C4-2B (cell line): ENCODE data around the gene CORO1C.

ENCODE experiments used
- H3K27ac ChIP-seq: fragments of 450-650 bp; 2 replicates; pipeline ENCODE4 v1.5.1; 2017
- ZFX ChIP-seq: fragments of 450-650 bp; IDR thresholded peaks from 2 replicates; pipeline ENCODE4 v1.6.1; 2017
- TF ChIP-seq, protein P1 (sequence below): fragments of 450-650 bp; conservative IDR thresholded peaks from 2 replicates; pipeline ENCODE4 v1.5.1; 2017; ENCODE audit warnings: mild to moderate bottlenecking

CORO1C gene

GRCh38 chr12:108764540-108765288, 33.4 kb upstream of the CORO1C start:
- TF ChIP-seq, protein P1, sequence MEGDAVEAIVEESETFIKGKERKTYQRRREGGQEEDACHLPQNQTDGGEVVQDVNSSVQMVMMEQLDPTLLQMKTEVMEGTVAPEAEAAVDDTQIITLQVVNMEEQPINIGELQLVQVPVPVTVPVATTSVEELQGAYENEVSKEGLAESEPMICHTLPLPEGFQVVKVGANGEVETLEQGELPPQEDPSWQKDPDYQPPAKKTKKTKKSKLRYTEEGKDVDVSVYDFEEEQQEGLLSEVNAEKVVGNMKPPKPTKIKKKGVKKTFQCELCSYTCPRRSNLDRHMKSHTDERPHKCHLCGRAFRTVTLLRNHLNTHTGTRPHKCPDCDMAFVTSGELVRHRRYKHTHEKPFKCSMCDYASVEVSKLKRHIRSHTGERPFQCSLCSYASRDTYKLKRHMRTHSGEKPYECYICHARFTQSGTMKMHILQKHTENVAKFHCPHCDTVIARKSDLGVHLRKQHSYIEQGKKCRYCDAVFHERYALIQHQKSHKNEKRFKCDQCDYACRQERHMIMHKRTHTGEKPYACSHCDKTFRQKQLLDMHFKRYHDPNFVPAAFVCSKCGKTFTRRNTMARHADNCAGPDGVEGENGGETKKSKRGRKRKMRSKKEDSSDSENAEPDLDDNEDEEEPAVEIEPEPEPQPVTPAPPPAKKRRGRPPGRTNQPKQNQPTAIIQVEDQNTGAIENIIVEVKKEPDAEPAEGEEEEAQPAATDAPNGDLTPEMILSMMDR: no peak
- TF ChIP-seq ZFX: no peak
- H3K27ac ChIP-seq: no peak overlapping the region

DNA sequence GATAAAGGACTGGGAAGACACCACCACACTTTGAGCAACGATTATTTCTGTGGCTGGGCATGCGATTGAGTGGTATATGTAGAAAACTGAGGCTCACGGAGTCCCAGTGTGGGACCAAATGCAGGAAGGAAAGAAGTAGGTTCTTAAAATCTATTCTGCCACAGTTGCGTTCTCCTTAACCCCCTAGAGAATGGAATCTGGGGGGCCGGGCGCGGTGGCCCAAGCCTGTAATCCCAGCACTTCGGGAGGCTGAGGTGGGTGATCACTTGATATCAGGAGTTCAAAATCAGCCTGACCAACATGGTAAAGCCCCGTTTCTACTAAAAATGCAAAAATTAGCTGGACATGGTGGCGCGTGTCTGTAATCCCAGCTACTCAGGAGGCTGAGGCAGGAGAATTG, 29.9 kb upstream of the CORO1C start:
- no peak for TF ChIP-seq ZFX
- TF ChIP-seq, protein P1: no peak
- H3K27ac ChIP-seq: no peak overlapping the region

DNA sequence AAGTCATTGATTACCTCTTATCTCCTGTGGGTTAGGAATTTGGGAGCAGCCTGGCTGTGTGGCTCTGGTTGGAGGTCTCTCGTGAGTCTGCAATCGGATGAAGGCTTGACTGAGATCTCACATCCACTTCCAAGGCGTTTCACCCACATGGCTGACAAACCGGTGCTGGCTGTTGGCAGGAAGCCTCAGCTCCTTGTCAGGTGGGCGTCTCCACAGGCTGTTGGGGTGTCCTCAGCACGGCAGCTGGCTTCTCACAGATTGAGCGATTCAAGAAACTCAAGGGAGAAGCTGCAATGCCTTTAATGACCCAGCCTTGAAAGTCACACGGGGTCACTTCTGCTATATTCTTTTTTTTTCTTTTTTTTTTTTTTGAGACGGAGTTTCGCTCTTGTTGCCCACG, 28.6 kb upstream of the CORO1C start:
- TF ChIP-seq ZFX: no peak
- TF ChIP-seq, protein P1: no peak
- no peak overlapping the region for H3K27ac ChIP-seq

- TF ChIP-seq, protein P1: no peak
- no peak for TF ChIP-seq ZFX
- no peak overlapping the region for H3K27ac ChIP-seq
These were observed 26.5 kb upstream of the CORO1C start for GRCh38 chr12:108757856-108758255.

GRCh38 chr12:108756421-108756820, 25.1 kb upstream of the CORO1C start:
- no peak for TF ChIP-seq ZFX
- TF ChIP-seq, protein P1: no peak
- no peak overlapping the region for H3K27ac ChIP-seq

DNA sequence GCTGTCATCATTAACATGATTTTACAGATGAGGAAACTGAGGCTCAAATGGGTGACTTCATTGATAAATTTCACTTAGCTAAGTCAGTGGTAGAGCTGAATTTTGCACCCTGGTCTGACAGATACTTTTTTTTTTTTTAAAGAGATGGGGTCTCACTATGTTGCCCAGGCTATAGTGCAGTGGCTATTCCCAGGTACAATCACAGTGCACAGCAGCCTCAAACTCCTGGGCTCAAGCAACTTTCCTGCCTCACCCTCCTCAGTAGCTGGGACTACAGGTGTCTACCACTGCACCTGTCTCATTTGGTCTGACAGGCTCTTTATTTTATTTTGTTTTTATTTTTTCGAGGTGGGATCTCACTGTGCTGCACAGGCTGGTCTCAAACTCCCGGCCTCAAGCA, 24.2 kb upstream of the CORO1C start:
- TF ChIP-seq, protein P1: no peak
- no peak for TF ChIP-seq ZFX
- no peak overlapping the region for H3K27ac ChIP-seq

GRCh38 chr12:108753976-108754375, 22.7 kb upstream of the CORO1C start:
- H3K27ac ChIP-seq: no peak overlapping the region
- TF ChIP-seq ZFX: no peak
- TF ChIP-seq, protein P1: no peak
